AG20443 (cell line): Measurements from ENCODE around the gene IFNAR2.
A peak's percentile ranks its signal among the peaks of the same experiment; 100 is the strongest.

ENCODE experiments used
- DNase-seq: peaks from one replicate; pipeline ENCODE4 v3.0.0; 2012; ENCODE audit warnings: low spot score, mixed read lengths

IFNAR2 gene

GRCh38 chr21:33229784-33230544 is at the start of gene IFNAR2:
IFNAR2 (plus strand) TSS chr21:33229938; CDS start chr21:33241923, 11,985 bp downstream.
- DNase-seq, result peak; percentile 98

- DNase-seq, result no peak
Observed at GRCh38 chr21:33185852-33186251, 43.9 kb upstream of the IFNAR2 start.

GRCh38 chr21:33187276-33187675 is 42.5 kb upstream of the IFNAR2 start:
- DNase-seq, result no peak

- DNase-seq, result no peak
Observed at GRCh38 chr21:33189237-33189636, 40.5 kb upstream of the IFNAR2 start.

GRCh38 chr21:33189824-33190223 is 39.9 kb upstream of the IFNAR2 start:
- DNase-seq, result no peak

- DNase-seq, result peak; percentile 60
Observed at GRCh38 chr21:33196941-33197374, 32.8 kb upstream of the IFNAR2 start.

GRCh38 chr21:33197496-33197895 is 32.2 kb upstream of the IFNAR2 start:
- DNase-seq, result no peak

GRCh38 chr21:33198346-33199099 is 31.2 kb upstream of the IFNAR2 start:
- peak; percentile 77 for DNase-seq

GRCh38 chr21:33199100-33199464 is 30.7 kb upstream of the IFNAR2 start:
- DNase-seq, result no peak

GRCh38 chr21:33199516-33200217 is 30.1 kb upstream of the IFNAR2 start:
- peak; percentile 87 for DNase-seq

GRCh38 chr21:33201956-33202355 is 27.8 kb upstream of the IFNAR2 start:
- DNase-seq, result no peak

- no peak for DNase-seq
Observed at GRCh38 chr21:33202464-33203363, 27.0 kb upstream of the IFNAR2 start.

GRCh38 chr21:33203371-33203724 is 26.4 kb upstream of the IFNAR2 start:
- DNase-seq, result no peak

GRCh38 chr21:33205476-33205875 is 24.3 kb upstream of the IFNAR2 start:
- DNase-seq, result no peak

GRCh38 chr21:33206771-33207281 is 22.9 kb upstream of the IFNAR2 start:
- DNase-seq, result no peak

- no peak for DNase-seq
Observed at GRCh38 chr21:33207449-33208149, 22.1 kb upstream of the IFNAR2 start.

GRCh38 chr21:33208534-33208933 is 21.2 kb upstream of the IFNAR2 start:
- DNase-seq, result no peak

- no peak for DNase-seq
Observed at GRCh38 chr21:33211305-33211704, 18.4 kb upstream of the IFNAR2 start.

GRCh38 chr21:33211732-33212131 is 18.0 kb upstream of the IFNAR2 start:
- no peak for DNase-seq

- no peak for DNase-seq
Observed at GRCh38 chr21:33212159-33212851, 17.4 kb upstream of the IFNAR2 start.
